HG03095 (cell line): ENCODE measurements around the gene PPIL6.

Source experiments
- ATAC-seq: cut with Tn5 transposase; IDR thresholded peaks from one replicate; pipeline ENCODE4 v1.9.1; 2021; ENCODE audit warnings: moderate library complexity; ENCODE audit not compliant: unreplicated experiment

The PPIL6 gene

DNA sequence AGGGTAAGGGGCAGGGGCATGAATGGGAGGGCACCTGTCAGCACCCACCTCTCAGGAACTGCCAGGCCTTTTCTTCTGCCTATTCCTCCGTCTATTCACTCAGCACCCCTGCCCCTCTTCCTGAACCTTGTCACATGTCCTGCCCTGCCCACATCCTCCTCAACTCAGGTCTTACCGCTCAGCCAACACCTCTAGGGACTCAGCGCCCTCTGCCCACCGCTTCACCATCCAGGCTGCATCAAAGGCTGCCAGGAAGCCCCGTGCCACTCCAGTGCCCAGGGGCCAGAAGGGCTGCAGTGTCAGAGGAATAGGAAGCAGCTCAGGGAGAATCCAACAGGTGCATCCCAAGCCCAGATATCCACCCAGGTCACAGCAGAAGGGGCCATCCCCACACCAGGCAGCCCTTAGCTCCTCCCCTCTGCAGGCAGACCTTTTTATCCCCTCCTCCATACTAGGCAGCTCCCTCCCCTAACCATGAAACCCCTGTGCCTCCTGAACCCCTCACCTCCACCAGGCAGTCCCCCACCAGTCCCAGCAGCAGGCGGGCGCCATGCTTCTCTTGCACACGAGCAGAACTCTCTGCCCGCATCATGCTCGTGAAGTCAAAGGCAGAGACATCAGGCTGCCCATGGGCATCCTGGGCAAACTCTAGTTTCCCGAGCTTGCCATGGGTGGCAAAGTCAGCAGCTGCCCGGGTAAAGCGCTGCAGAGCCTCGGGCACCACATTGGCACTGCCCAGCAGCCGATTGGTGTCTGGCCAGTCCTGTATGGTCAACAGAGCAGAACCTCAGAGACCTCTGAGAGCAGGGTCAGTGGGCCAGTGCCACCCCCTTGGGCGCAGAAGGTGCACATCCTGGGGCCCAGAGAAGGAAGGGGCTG is 9.6 kb upstream of the PPIL6 start:
- no peak for ATAC-seq

DNA sequence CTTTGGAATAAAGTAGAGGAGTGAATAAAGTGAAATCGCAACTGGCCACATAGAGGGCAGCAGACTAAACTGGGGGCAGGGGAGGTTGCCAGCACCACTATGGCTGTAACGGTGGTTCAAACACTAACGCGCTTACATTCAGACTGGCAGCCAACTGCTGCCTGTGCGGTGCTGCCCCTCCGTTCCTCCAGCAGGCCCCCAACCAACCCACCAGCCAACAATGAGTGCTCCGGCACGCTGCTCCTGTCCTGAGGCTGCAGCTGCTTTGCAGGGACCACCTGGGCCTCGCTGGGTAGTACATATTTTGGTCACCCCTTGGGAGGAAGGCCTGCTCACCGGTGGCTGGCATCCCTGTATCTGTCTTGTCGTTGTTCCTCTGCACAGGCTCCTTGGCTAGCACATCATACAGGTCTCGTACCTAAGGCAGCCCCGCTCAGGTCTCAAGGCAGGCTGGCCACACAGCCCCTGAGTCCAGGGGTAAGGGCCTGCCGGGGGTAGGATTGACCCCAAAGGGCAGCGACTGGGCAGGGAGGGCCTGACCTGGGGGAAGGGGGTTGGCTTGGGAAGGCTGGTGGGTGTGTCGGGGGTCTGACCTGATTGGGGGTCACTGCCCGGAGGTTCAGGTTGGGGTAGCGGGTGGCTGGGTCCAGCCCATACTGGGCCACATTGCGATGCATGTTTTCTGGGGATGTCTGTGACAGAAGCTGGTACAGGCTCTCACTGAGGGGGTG is 8.8 kb upstream of the PPIL6 start:
- ATAC-seq = no peak

DNA sequence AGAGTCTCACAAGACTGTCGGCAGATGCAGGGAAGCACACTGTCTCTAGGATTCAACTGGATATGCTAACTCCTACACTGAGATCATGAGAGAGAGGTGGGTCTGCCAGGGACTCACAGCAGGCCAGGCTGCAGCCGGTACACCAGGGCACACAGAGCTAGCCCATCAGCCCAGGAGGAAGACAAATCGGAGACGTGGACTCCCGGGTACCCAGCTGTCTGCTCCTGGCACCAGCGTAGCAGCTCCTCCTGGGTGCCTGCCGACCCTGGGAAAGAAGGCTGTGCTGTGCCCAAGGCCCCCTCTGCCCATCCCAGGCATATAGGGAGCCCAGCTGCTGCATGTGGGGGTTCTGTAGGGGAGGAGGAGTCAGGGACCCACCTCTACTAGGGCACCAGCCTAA is 8.2 kb upstream of the PPIL6 start:
- ATAC-seq = no peak

DNA sequence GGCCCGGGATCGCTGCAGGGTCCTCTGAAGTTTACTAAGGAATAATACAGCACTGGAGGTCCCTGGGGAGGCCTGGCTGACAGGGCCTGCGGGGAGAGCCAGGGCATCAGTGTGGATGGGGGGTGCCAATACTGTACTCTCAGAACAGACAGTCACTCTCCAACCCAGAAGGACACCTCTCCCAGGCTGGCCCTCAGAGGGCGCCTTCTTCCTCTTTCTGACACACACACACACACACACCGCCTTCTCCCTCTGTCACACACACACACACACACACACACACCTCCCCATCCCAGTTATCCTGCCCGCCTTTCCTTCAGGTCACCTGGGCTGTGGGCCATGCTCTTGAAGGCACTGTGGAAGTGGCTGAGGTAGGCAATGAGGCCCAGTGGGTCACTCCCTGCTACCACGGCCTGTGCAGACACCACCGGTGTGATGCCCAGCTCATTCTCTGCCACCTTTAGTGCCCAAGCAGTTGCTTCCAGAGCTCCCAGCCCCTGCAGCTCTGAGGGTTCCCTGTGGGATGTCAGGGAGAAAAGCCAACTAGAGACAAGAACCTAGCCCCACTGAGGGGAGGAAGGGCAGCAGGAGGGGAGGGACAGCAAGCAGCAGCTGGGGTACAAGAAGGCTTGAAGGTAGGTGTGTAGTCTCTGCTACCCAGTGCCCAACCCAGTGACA is 7.6 kb upstream of the PPIL6 start:
- no peak for ATAC-seq

DNA sequence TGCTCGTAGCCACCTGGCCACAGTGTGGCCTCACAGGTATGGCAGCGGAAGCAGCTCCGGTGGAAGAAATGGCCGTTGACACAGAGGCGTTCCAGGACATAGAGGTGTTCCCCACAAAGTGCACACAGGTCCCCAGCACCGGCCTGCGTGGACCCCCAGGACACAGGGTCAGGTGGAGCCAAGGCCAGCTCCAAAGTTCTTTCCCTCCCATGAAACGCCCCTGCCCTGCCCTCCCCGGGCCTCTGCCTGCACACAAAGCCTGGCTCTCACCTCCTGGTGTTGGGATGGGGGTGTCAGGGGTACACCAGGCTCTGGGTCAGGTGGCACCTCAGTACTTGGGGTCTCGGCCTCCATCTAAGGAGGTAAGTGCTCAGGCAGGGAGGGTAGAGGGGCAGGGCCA is 6.7 kb upstream of the PPIL6 start:
- ATAC-seq = no peak

DNA sequence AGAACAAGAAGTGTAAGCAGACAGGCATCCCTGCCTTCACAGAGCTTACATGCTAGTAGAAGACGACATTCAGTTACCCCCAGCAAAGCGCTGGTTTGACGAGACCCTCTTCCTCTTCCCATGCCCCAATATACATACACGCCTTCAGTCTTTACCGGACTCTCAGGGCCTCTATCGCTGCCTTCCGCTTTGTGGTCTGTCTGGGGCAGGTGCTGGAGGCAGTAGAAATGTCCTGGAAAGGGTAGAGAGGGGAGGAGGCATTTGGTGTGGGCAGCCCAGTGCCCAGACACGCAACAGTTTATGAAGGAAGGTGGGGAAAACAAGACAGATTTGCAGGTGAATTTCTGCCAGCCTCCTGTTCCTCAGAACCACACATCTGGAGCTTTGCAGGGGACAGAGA is 6.1 kb upstream of the PPIL6 start:
- ATAC-seq = no peak

DNA sequence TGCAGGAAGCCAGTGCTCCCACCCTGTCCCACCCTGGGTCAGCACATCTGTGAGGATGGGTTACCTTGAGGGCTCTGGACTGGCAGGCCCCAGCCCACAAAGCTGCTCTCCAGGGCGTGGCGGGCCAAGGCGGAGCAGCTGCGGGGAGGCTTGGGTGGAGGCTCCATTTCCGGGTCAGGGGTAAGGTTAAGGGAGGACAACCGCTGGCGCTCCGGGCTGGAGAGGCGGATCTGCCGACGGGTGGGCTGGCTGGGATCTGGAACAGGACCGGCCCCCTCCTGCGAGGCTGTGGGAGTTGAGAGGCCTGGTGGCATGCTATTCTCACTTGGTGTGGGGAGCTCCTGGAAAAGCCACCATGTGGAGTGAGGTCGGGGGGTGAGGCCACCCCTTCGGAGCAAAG is 5.6 kb upstream of the PPIL6 start:
- no peak for ATAC-seq

DNA sequence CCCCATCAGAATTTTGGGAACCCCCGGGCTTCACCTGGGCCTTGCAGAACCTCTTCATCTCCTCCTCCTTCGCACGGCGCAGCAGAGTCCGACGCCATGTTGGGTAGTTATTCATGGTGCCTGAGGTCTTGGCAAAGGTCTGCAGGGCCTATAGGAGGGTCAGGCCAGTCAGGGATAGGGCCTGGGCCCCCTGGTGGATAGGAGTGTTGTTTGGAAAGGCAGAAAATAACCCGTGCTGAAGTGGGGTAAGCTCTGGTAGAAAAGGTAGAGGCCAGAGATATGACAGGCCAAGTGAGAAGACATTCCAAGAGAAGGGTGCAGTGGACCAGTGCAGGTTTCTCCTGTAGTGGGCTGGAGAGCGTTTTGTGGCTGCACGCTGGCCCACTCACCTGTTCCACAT is 5.0 kb upstream of the PPIL6 start:
- ATAC-seq = no peak

DNA sequence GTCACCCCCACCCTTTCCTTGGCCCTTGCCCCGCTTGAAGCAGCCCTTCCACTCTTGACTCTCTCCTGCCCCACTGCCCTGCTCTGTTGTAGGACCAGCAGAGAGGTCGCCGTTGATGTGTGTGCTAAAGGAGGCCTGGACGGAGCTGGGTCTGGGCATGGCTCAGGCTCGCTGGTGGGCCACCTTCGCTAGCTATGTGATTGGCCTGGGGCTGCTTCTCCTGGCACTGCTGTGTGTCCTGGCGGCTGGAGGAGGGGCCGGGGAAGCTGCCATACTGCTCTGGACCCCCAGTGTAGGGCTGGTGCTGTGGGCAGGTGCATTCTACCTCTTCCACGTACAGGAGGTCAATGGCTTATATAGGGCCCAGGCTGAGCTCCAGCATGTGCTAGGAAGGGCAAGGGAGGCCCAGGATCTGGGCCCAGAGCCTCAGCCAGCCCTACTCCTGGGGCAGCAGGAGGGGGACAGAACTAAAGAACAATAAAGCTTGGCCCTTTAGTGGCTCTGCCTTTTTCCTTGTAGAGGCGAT is 3.1 kb upstream of the PPIL6 start:
- no peak for ATAC-seq

DNA sequence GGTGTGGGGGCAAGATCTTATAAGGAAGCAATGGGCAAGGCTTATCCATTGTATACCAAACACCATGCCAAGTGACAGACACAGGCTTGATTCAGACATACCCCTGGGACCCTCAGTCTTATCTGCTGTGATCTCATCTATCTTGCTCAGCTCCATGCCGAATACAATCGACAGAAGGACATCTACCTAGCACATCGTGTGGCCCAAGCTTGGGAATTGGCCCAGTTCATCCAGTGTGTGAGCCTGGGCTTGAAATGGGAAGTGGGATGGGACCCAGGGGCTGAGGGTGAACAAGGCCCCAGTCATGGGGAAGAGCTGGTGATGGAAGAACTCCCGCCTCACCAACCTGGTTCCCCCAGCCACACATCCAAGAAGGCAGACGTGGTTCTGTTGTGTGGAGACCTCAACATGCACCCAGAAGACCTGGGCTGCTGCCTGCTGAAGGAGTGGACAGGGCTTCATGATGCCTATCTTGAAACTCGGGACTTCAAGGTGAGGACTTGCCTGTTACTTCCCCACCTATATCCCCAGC is 2.0 kb upstream of the PPIL6 start:
- ATAC-seq = no peak

DNA sequence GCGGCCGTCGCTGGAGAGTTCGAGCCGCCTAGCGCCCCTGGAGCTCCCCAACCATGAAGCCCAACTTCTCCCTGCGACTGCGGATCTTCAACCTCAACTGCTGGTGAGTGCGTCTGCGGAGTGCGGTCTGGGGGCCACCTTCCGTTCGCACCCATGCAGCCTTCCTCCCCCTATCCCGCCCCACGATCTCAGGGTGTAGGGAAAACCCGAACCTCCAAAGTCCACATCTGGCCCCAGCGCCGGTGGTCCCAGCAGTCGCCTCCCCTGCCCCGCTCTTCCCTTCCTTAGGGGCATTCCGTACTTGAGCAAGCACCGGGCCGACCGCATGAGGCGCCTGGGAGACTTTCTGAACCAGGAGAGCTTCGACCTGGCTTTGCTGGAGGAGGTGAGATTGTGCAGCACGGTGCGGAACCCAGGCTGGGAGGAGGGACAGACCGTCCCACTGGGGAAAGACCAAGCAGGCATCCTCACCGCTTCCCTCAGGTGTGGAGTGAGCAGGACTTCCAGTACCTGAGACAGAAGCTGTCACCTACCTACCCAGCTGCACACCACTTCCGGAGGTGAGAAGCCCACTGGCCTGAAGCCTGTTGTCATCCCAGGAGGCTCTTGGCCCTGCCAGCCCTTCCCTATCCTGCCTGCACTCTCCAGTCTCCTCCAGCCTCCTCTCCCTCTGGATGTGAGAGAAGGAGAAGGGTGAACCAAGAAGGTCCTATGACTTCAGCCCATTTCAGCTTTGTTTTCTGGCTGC is 815 bp upstream of the PPIL6 start:
- no peak for ATAC-seq

DNA sequence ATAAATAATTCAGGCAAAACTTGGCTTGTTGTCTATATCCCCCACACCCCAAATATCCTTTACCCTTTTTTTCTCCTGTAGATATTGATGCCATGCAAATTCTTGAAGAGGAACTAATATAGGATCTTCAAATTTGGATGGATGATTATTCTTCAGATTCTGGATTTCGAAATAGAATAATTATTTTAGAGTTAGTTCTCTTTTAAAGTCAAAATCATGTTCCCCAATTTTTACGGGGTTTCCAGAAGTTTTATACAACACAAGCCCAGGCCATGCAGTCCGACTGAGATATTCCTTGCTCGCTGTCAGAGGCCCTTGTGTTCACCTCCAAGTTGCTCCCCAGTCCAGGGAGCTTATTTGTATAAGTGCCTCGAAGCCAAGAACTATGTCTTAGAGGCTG is 4.4 kb downstream of the PPIL6 start:
- no peak for ATAC-seq

DNA sequence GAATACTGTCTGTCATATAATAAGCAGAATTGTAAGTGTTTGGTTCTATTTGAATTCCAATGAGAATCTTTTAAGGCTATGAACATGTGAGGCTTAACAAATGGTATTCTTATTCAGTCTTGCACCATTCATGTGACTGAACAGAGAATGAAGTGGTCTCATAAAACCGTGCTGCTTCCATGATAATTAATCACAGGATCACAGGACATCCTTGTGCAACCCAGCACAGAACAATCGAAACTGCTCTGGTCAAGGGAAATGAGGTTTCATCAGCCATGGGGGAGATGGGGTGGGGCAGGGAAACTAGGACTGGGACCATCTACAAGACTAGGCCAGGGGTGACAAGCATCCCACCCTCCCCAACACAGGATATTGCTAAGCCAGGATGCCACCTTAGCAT is 6.0 kb downstream of the PPIL6 start:
- no peak for ATAC-seq

DNA sequence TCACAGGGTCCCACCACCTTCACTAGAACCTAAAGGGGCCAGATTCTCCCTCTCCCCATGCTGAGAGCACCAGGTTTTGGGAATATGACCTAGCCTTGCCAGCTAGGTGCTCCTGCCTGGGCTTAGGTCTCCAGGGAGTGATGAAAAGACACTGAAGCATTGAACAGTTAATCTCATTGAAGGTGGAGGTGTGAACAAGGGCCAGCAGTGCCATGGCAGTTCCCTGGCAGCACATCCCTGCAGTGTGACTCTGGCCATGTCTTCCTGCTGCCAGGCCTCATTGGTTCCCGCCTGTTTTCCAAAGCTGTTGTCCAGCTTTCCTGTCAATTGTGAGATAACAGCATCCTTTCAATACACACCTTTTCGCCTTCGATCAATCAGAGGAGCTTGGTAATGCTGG is 10.9 kb downstream of the PPIL6 start:
- no peak for ATAC-seq

DNA sequence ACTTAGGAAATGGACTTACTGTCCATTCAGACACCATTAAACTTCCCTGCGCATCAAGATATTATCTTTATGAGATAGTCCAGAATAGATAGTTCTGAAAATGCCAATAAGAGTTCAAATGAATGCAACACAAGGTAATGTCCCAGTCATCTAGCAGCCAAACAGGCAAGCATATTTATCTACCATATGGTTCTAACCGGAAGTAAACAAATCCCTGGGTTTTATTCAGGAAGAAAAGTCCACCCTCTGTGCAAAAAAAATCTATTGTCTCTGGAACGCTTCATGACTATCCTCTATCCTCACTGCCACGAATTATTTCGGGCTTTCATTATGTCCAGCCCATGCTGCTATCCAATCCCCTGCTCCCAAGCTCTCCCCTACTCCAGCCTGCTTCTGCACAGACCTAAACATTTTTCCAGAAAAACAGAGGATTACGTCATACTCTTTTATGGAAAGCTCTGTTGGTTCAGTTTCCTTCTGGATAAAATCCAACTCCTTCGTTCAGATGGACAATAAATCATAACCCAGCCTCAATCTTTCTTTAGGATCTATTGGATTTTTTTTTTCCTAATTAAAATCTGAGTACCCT is 11.4 kb downstream of the PPIL6 start:
- no peak for ATAC-seq

DNA sequence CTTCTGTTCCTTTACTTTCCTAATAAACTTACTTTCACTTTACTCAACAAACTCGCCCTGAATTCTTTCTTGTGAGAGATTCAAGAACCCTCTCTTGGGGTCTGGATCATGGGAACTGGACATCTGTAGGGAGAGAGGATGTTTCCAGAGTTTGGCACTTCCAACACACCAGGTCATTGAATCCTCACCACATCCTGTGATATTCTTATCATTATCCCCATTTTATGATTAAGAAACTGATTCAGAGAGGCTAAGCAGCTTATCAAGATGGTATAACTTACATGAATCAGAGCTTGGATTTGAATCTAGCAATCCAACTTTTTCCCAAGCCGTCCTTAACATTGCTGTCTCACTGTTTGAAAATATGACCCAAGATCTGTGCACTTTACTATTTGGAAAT is 15.5 kb downstream of the PPIL6 start:
- ATAC-seq = no peak

DNA sequence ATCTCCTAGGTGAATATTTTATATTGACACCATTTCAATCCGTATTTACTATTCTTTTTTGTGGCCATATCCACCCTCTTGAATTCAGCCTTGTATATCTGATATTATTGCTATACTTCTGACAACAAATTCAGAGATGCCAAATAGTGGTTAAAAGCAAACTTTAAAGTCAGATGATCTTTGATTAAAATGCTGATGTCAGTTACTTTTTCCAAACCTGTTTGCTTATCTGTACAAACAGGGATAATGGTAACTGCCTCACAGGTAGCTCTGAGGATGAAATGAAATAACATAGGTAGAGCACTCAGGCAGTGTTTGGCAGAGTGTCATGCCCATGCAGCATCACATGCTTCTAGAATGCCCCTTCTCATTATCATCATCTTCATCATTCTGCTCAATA is 19.2 kb downstream of the PPIL6 start:
- ATAC-seq = no peak

DNA sequence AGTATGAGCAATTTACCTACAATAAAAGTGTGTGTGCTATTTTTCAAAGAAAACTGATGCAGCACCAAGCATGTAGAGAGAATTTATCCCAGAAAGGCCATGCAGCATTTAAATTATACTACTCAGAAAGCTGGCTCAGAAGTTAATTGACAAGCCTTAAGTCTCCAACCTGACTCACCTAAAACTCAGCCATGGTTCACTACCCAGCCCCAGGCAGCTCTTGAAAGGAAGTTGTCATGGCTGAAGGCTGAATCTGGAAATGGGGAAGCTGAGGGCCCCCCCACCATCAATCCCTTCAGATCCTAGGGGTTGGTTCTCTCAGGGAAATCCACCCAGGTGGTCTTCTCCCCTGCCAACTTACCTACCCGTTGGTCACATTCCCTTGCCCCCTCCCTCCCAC is 19.7 kb downstream of the PPIL6 start:
- no peak for ATAC-seq

DNA sequence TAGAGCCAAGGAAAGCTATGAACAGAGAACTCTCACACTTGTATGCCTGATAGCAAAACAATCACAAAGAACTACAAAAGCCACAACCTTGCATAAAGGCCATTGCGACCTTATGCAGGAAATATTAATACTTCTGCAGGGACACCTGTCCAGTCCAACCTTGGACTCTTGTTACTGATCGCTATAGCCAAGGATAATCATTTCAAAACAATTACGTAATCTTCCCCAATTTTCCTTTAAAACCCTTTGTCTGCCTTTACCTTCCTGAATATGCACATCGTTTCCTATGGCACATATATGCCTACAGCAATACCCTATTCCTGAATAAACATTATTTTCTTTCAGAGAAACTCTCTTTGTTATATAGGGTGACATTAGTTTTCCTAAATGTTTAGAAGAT is 22.8 kb downstream of the PPIL6 start:
- no peak for ATAC-seq

DNA sequence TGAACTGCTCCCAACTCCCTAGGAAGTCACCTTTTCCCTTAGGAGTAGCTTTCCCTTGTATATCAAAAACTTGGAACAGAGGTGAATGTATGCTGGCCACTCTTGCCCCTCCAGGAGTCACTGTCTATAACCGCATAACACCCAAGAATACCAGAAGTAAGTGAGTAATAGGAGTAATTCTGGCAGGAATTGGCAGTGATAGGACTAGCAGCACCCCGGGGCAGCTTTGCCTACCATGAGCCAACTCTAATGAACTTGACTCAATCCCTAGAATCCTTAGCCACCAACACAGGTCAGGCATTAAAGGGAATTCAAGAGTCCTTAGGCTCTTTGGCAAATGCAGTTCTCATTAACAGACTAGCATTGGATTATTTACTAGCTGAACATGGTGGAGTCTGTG is 29.4 kb downstream of the PPIL6 start:
- no peak for ATAC-seq
